LNCAP (cell line): ENCODE data around the gene DNAJB11.

ENCODE experiments used
- CTCF ChIP-seq: fragments of 450-650 bp; IDR thresholded peaks from 2 replicates; pipeline ENCODE4 v1.5.1; 2017; ENCODE audit warnings: mild to moderate bottlenecking

Gene DNAJB11

GRCh38 chr3:186570096-186570940, at the start of gene DNAJB11:
DNAJB11 (plus strand) TSS chr3:186570720; CDS start chr3:186570898, 178 bp downstream.
- no peak for TF ChIP-seq CTCF

GRCh38 chr3:186520957-186521842, 49.3 kb upstream of the DNAJB11 start:
- no peak for TF ChIP-seq CTCF

GRCh38 chr3:186523022-186523421, 47.5 kb upstream of the DNAJB11 start:
- no peak for TF ChIP-seq CTCF

- TF ChIP-seq CTCF: no peak
Measured at GRCh38 chr3:186523434-186523833, 47.1 kb upstream of the DNAJB11 start.

- no peak for TF ChIP-seq CTCF
Measured at GRCh38 chr3:186524616-186525015, 45.9 kb upstream of the DNAJB11 start.

- no peak for TF ChIP-seq CTCF
Measured at GRCh38 chr3:186525369-186526255, 44.9 kb upstream of the DNAJB11 start.

- TF ChIP-seq CTCF: no peak
Measured at GRCh38 chr3:186526256-186526606, 44.3 kb upstream of the DNAJB11 start.
